Stomach (tissue), 4 donors: ENCODE data around the gene RCL1.

Experiments used
- POLR2AphosphoS5 ChIP-seq, 3 donors: sonication (generic); formaldehyde crosslinking; IDR thresholded peaks; one replicate each; pipeline ENCODE4 v1.6.1; 2016; ENCODE audit warnings: antibody characterized with exemption in 3 of 3
- TF ChIP-seq, protein P1 (sequence below), 7 experiments: fragments of 450-650 bp in 4 of 7; fragments of 200-600 bp in 3 of 7; sonication (generic) in 3 of 7; IDR thresholded peaks; one replicate each; pipeline ENCODE4 v1.5.1; 2016 to 2019; ENCODE audit warnings: antibody characterized with exemption in 7 of 7, control low read depth in 2 of 7, mild to moderate bottlenecking in 1 of 7

GRCh38 chr9:4743131-4743875, 49.4 kb upstream of the RCL1 start:
- TF ChIP-seq, protein P1, sequence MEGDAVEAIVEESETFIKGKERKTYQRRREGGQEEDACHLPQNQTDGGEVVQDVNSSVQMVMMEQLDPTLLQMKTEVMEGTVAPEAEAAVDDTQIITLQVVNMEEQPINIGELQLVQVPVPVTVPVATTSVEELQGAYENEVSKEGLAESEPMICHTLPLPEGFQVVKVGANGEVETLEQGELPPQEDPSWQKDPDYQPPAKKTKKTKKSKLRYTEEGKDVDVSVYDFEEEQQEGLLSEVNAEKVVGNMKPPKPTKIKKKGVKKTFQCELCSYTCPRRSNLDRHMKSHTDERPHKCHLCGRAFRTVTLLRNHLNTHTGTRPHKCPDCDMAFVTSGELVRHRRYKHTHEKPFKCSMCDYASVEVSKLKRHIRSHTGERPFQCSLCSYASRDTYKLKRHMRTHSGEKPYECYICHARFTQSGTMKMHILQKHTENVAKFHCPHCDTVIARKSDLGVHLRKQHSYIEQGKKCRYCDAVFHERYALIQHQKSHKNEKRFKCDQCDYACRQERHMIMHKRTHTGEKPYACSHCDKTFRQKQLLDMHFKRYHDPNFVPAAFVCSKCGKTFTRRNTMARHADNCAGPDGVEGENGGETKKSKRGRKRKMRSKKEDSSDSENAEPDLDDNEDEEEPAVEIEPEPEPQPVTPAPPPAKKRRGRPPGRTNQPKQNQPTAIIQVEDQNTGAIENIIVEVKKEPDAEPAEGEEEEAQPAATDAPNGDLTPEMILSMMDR (IDR thresholded peaks at IDR 0.05): no peak
- TF ChIP-seq POLR2AphosphoS5 (IDR thresholded peaks at IDR 0.05): no peak
